HepG2 (cell line): ENCODE results near the gene ETFB. TPM values are rescaled to one million over a fixed set of nuclear protein-coding genes. Genes with fewer than 3 reads are reported as not detected.

ENCODE experiments used
- ATAC-seq: fragments of 200-7000 bp; cut with Tn5 transposase; 3 replicates; pipeline ENCODE4 v1.9.1; 2020; ENCODE audit warnings: mild to moderate bottlenecking, moderate library complexity
- Bru-seq: library from RNA; stranded (reverse); fragments of 400-500 nt; gene quantifications from one replicate; lab custom pipeline; 2021; lab: Mats Ljungman, UMichigan
- BruChase-seq, 2 experiments: library from RNA; stranded (reverse); fragments of 400-500 nt; gene quantifications; one replicate each; lab custom pipeline; 2021; lab: Mats Ljungman, UMichigan
- BruUV-seq: library from RNA; stranded (reverse); fragments of 400-500 nt; replicated peaks from 2 replicates; lab custom pipeline; 2021; lab: Mats Ljungman, UMichigan
- CTCF ChIA-PET: fragments of 300-600 bp; formaldehyde crosslinking; extraction: SDS; loops from one replicate; lab custom pipeline; 2021; ENCODE audit warnings: low total read pairs, inconsistent platforms, low intra/inter-chr PET ratio; lab: Yijun Ruan, JAX
- POLR2A ChIA-PET: fragments of 350-600 bp; sonication (Branson Sonifier 250); formaldehyde crosslinking; loops from one replicate; lab custom pipeline; 2020; ENCODE audit warnings: antibody characterized with exemption, inconsistent platforms; lab: Yijun Ruan, JAX
- DNase-seq: peaks from one replicate; pipeline ENCODE4 v3.0.0-alpha.2; 2015; ENCODE audit warnings: low spot score
- FAIRE-seq: peaks from 3 replicates; lab custom pipeline; 2011; peaks lifted over from hg19 to GRCh38; lab: Jason Lieb, UNC
- H2AFZ ChIP-seq: one replicate; pipeline ENCODE4 v1.6.1; 2011; ENCODE audit warnings: low read length, inconsistent platforms
- H3K27ac ChIP-seq: fragments of 300-600 bp; 3 replicates; pipeline ENCODE4 v1.8.0; 2011; ENCODE audit warnings: mixed run types, mild to moderate bottlenecking, mixed read lengths, low read length, inconsistent platforms; ENCODE audit not compliant: insufficient read depth; ENCODE audit errors: extremely low read length
- H3K27me3 ChIP-seq, 2 experiments: fragments of 200-600 bp in 1 of 2; 2 replicates in 1 of 2; 3 replicates in 1 of 2; pipeline versions ENCODE4 v1.6.0 to v1.8.0; 2011; ENCODE audit warnings: low read length in 2 of 2, mild to moderate bottlenecking in 2 of 2, moderate library complexity in 2 of 2, inconsistent platforms in 1 of 2; ENCODE audit not compliant: insufficient read depth in 2 of 2, control insufficient read depth in 1 of 2
- H3K36me3 ChIP-seq, 2 experiments: fragments of 200-600 bp in 1 of 2; replicated peaks in 1 of 2; 2 replicates in 1 of 2; 3 replicates in 1 of 2; pipeline versions ENCODE4 v1.5.1 to v1.8.0; 2011; ENCODE audit warnings: low read length in 2 of 2, inconsistent platforms in 1 of 2; ENCODE audit not compliant: insufficient read depth in 2 of 2, control insufficient read depth in 1 of 2
- H3K4me1 ChIP-seq: 2 replicates; pipeline ENCODE4 v1.5.1; 2012; ENCODE audit warnings: low read length, inconsistent platforms; ENCODE audit not compliant: insufficient read depth
- H3K4me2 ChIP-seq: 2 replicates; pipeline ENCODE4 v1.6.0; 2011; ENCODE audit warnings: low read depth, low read length, inconsistent platforms
- H3K4me3 ChIP-seq, 3 experiments: fragments of 200-600 bp in 1 of 3; sonication (generic), shearing (Covaris generic) in 1 of 3; replicated peaks in 1 of 3; 2 replicates each; pipeline ENCODE4 v1.5.1; 2011 to 2016; ENCODE audit warnings: low read length in 3 of 3, inconsistent platforms in 2 of 3, low read depth in 2 of 3, mild to moderate bottlenecking in 2 of 3, control low read depth in 1 of 3, mixed read lengths in 1 of 3; ENCODE audit not compliant: insufficient read depth in 1 of 3
- H3K79me2 ChIP-seq: one replicate; pipeline ENCODE4 v1.6.1; 2011; ENCODE audit warnings: low read length, inconsistent platforms; ENCODE audit not compliant: insufficient read depth
- H3K9ac ChIP-seq: 2 replicates; pipeline ENCODE4 v1.6.0; 2011; ENCODE audit warnings: mild to moderate bottlenecking, low read depth, low read length, inconsistent platforms; ENCODE audit not compliant: insufficient read depth
- H3K9me3 ChIP-seq: 2 replicates; pipeline ENCODE4 v1.5.1; 2012; ENCODE audit warnings: mild to moderate bottlenecking, low read length
- H4K20me1 ChIP-seq: 2 replicates; pipeline ENCODE4 v1.6.0; 2011; ENCODE audit warnings: inconsistent platforms, mild to moderate bottlenecking, low read length, moderate library complexity; ENCODE audit not compliant: insufficient read depth
- BRCA1 ChIP-seq: sonication (generic); formaldehyde crosslinking; IDR thresholded peaks from 2 replicates; pipeline ENCODE4 v1.4.0; 2020; ENCODE audit warnings: missing genetic modification reagents
- BRD4 ChIP-seq: sonication (generic); formaldehyde crosslinking; IDR thresholded peaks from 2 replicates; pipeline ENCODE4 v1.4.0; 2020; ENCODE audit warnings: missing genetic modification reagents
- DMAP1 ChIP-seq: IDR thresholded peaks from 2 replicates; pipeline ENCODE4 v1.6.1; 2016
- IKZF4 ChIP-seq: sonication (generic); formaldehyde crosslinking; IDR thresholded peaks from 2 replicates; pipeline ENCODE4 v1.5.1; 2020; ENCODE audit warnings: borderline replicate concordance, mild to moderate bottlenecking, low read depth, missing genetic modification reagents; ENCODE audit errors: not compliant biosample characterization
- NKX3-1 ChIP-seq: sonication (generic); formaldehyde crosslinking; IDR thresholded peaks from 2 replicates; pipeline ENCODE4 v1.5.0; 2020; ENCODE audit warnings: missing genetic modification reagents
- NR2C2 ChIP-seq: sonication (generic); formaldehyde crosslinking; IDR thresholded peaks from 2 replicates; pipeline ENCODE4 v1.4.0; 2020; ENCODE audit warnings: missing genetic modification reagents, mild to moderate bottlenecking, moderate library complexity, borderline replicate concordance
- NR2F6 ChIP-seq, 2 experiments: IDR thresholded peaks; 2 replicates each; pipeline ENCODE4 v1.6.1; 2016; ENCODE audit warnings: antibody characterized with exemption in 1 of 2, mild to moderate bottlenecking in 1 of 2
- POLR2AphosphoS5 ChIP-seq: IDR thresholded peaks from 2 replicates; pipeline ENCODE4 v1.6.1; 2012; ENCODE audit warnings: low read depth, low read length
- RBFOX2 ChIP-seq: fragments of 200-400 bp; formaldehyde crosslinking; IDR thresholded peaks from 2 replicates; pipeline ENCODE4 v1.6.1; 2017; ENCODE audit warnings: low read depth, mild to moderate bottlenecking, low read length
- SATB2 ChIP-seq: sonication (generic); formaldehyde crosslinking; IDR thresholded peaks from 2 replicates; pipeline ENCODE4 v1.5.0; 2020; ENCODE audit warnings: missing genetic modification reagents
- SP1 ChIP-seq, 2 experiments: fragments of 450-650 bp in 1 of 2; sonication (generic) in 1 of 2; formaldehyde crosslinking in 1 of 2; IDR thresholded peaks; 2 replicates each; pipeline versions ENCODE4 v1.4.0 to v1.6.1; 2016 to 2020; ENCODE audit warnings: missing genetic modification reagents in 1 of 2
- TEAD2 ChIP-seq: sonication (generic); formaldehyde crosslinking; IDR thresholded peaks from 2 replicates; pipeline ENCODE4 v1.9.0; 2021; ENCODE audit warnings: missing genetic modification reagents
- ZFP90 ChIP-seq: sonication (generic); formaldehyde crosslinking; IDR thresholded peaks from 2 replicates; pipeline ENCODE4 v1.8.0; 2022; ENCODE audit warnings: missing genetic modification reagents, mild to moderate bottlenecking, inconsistent platforms, borderline replicate concordance
- ZNF121 ChIP-seq: sonication (generic); formaldehyde crosslinking; IDR thresholded peaks from 2 replicates; pipeline ENCODE4 v1.5.0; 2020; ENCODE audit warnings: mild to moderate bottlenecking, missing genetic modification reagents
- ZNF503 ChIP-seq: sonication (generic); formaldehyde crosslinking; IDR thresholded peaks from 2 replicates; pipeline ENCODE4 v1.4.0; 2020; ENCODE audit warnings: missing genetic modification reagents
- ZNF615 ChIP-seq: sonication (generic); formaldehyde crosslinking; IDR thresholded peaks from 2 replicates; pipeline ENCODE4 v1.5.0; 2020; ENCODE audit warnings: mild to moderate bottlenecking, missing genetic modification reagents, borderline replicate concordance
- ZSCAN22 ChIP-seq: sonication (generic); formaldehyde crosslinking; IDR thresholded peaks from 2 replicates; pipeline ENCODE4 v1.4.0; 2020; ENCODE audit warnings: mild to moderate bottlenecking, missing genetic modification reagents
- WGBS: methylation state at CpG from one replicate; pipeline ENCODE4 v1.1.6; 2017; ENCODE audit warnings: low lambda C conversion rate; 5-methylcytosine and 5-hydroxymethylcytosine counted together
- in situ Hi-C: cut with HindIII; loops from 2 replicates; pipeline ENCODE4 v1.10.0; 2017; ENCODE audit warnings: low pct_unique_long_range_greater_than_20kb; ENCODE audit not compliant: extremely low pct_ligation_motif_present
- intact Hi-C: fragments of 100-400 bp; cut with micrococcal nuclease; formaldehyde crosslinking; loops from one replicate; pipeline ENCODE4 v1.10.0; 2022; ENCODE audit not compliant: unreplicated experiment
- long read RNA-seq, 2 experiments: library from RNA in 1 of 2; library from polyadenylated mRNA in 1 of 2; stranded (forward) in 1 of 2; unstranded in 1 of 2; transcript quantifications; one replicate each; pipeline ENCODE4 v2.0.0, GENCODE V29; 2019 to 2022
- polyA minus RNA-seq, 3 experiments: library from RNA; depleted of rRNA, polyadenylated mRNA; stranded (reverse); fragments of >200 nt; gene quantifications; 2 replicates each; pipeline ENCODE4 v1.2.3, GENCODE V29; 2011; ENCODE audit warnings: low replicate concordance in 1 of 3
- polyA plus RNA-seq, 8 experiments: library from polyadenylated mRNA; depleted of rRNA in 3 of 8; stranded (reverse) in 7 of 8; unstranded in 1 of 8; fragments of >200 nt; fragmentation: Illumina TruSeq in 4 of 8; extraction: Trizol in 4 of 8; gene quantifications; 2 replicates each; pipeline versions ENCODE4 v1.2.1 to v1.2.3, GENCODE V29; 2011 to 2016; ENCODE audit warnings: low read depth in 4 of 8, missing spikeins in 1 of 8, mixed read lengths in 1 of 8; ENCODE audit not compliant: insufficient read depth in 1 of 8
- total RNA-seq, 5 experiments: library from RNA; depleted of rRNA; stranded (reverse); fragments of >200 nt; fragmentation: Illumina TruSeq; extraction: Trizol; gene quantifications; 2 replicates each; pipeline ENCODE4 v1.2.3, GENCODE V29; 2016; ENCODE audit warnings: low read depth in 1 of 5

The ETFB gene
- total RNA-seq (2016; rRNA removed; fragmentation: Illumina TruSeq; extraction: Trizol) = 678 and 853 TPM in 2 replicates
- total RNA-seq (2016; cell fraction: cytosol; rRNA removed; fragmentation: Illumina TruSeq; extraction: Trizol; ENCODE audit: low read depth) = 187 and 190 TPM in 2 replicates
- total RNA-seq (2016; cell fraction: insoluble cytoplasmic fraction; rRNA removed; fragmentation: Illumina TruSeq; extraction: Trizol) = 701 and 868 TPM in 2 replicates
- total RNA-seq (2016; cell fraction: membrane; rRNA removed; fragmentation: Illumina TruSeq; extraction: Trizol) = 206 and 231 TPM in 2 replicates
- total RNA-seq (2016; cell fraction: nucleus; rRNA removed; fragmentation: Illumina TruSeq; extraction: Trizol) = 228 and 251 TPM in 2 replicates
- 1,171 and 1,314 TPM in 2 replicates for polyA plus RNA-seq (2011; rRNA removed)
- polyA plus RNA-seq (2011; cell fraction: cytosol; rRNA removed) = 1,380 and 2,015 TPM in 2 replicates
- polyA plus RNA-seq (2011; cell fraction: nucleus; rRNA removed) = 550 and 597 TPM in 2 replicates
- 654 and 683 TPM in 2 replicates for polyA plus RNA-seq (2012)
- 206 and 220 TPM in 2 replicates for polyA plus RNA-seq (2016; cell fraction: cytosol; fragmentation: Illumina TruSeq; extraction: Trizol; ENCODE audit: low read depth)
- 802 and 838 TPM in 2 replicates for polyA plus RNA-seq (2016; cell fraction: insoluble cytoplasmic fraction; fragmentation: Illumina TruSeq; extraction: Trizol; ENCODE audit: low read depth)
- polyA plus RNA-seq (2016; cell fraction: membrane; fragmentation: Illumina TruSeq; extraction: Trizol; ENCODE audit: low read depth) = 172 and 183 TPM in 2 replicates
- 373 and 382 TPM in 2 replicates for polyA plus RNA-seq (2016; cell fraction: nucleus; fragmentation: Illumina TruSeq; extraction: Trizol; ENCODE audit: insufficient read depth, low read depth)
- 108 and 610 TPM in 2 replicates for polyA minus RNA-seq (2011; rRNA and poly(A)+ RNA removed; ENCODE audit: low replicate concordance)
- 250 and 276 TPM in 2 replicates for polyA minus RNA-seq (2011; cell fraction: cytosol; rRNA and poly(A)+ RNA removed)
- 141 and 147 TPM in 2 replicates for polyA minus RNA-seq (2011; cell fraction: nucleus; rRNA and poly(A)+ RNA removed)
- percentile 95 among the genes with signal in this experiment for Bru-seq, nascent RNA
- percentile 96 among the genes with signal in this experiment for BruChase-seq, experiment 1, labeled RNA remaining after a 6-hour chase
- BruChase-seq, experiment 2, labeled RNA remaining after a 2-hour chase = percentile 93 among the genes with signal in this experiment
- long read RNA-seq, experiment 1, transcript ETFB-202 (5 exons, 3,551 nt) = major isoform, 1,315 of 1,739 reads
- long read RNA-seq, experiment 1, transcript ETFB-201 (6 exons, 900 nt) = minor isoform, 264 of 1,739 reads
- long read RNA-seq, experiment 1, partial matches to known transcripts = 126 of 1,739 reads
- long read RNA-seq, experiment 1, other reads (novel, unspliced or antisense) = 33 of 1,739 reads
- long read RNA-seq, experiment 2, transcript ETFB-202 (5 exons, 3,551 nt) = major isoform, 1,298 of 1,884 reads
- long read RNA-seq, experiment 2, transcript ETFB-201 (6 exons, 900 nt) = minor isoform, 220 of 1,884 reads
- long read RNA-seq, experiment 2, partial matches to known transcripts = 287 of 1,884 reads
- long read RNA-seq, experiment 2, other reads (novel, unspliced or antisense) = 79 of 1,884 reads

- Histone ChIP-seq H2AFZ (no peak within 1 kb of the TSS), H3K9ac (peak within 1 kb of the TSS; percentile 100), H3K4me2 (peak within 1 kb of the TSS; percentile 100), H3K27ac (peak within 1 kb of the TSS; percentile 100), H3K9me3 (no peaks in the 10 kb centered on the region), H3K4me3 (peak within 1 kb of the TSS; percentile 80 to 94 (median 94)), H4K20me1 (no peaks in the 10 kb centered on the region), H3K36me3 (no peaks in the 10 kb centered on the region), H3K4me1 (peaks cover 55% of the 10 kb centered on the region), H3K27me3 (peaks cover 0 to 7% of the 10 kb centered on the region in 2 experiments; a peak in 2 of 5 replicates), H3K79me2 (peaks cover 40% of the 10 kb centered on the region)
- FAIRE-seq (no peak), DNase-seq (no peak), ATAC-seq (no peak)
- TSS peak; percentile 87 for BruUV-seq
- intact Hi-C loops (no loop called here), in situ Hi-C loops (no loop called here)
- WGBS = under 1% methylated on average over 16 of the region's 27 CpGs
- CTCF ChIA-PET = no interaction called here
- POLR2A ChIA-PET = interaction anchor here (0.6 to 7.8 kb wide), 12 partner anchors 10 to 855 kb away, joined by 3 to 309 read pairs (median 6); partner anchors contain the start of genes C19orf84, LIM2 and VSIG10L
- TF ChIP-seq BRD4 (0 out of 2 replicates have a peak, but pooled peaks have one; percentile 29), ZNF615 (CRISPR knock-in tag) (peak; percentile 13; the same call in 1 of the 2 replicates), POLR2AphosphoS5 (peak; percentile 15; the same call in 1 of the 2 replicates), ZNF121 (CRISPR knock-in tag) (no peak), NR2C2 (peak; percentile 52; the same call in 1 of the 2 replicates), ZFP90 (peak; percentile 66), DMAP1 (peak; percentile 8; the same call in 1 of the 2 replicates), NKX3-1 (peak; percentile 33; the same call in 1 of the 2 replicates), ZNF503 (no peak; the same call in 1 of the 2 replicates), SATB2 (CRISPR knock-in tag) (0 out of 2 replicates have a peak, but pooled peaks have one; percentile 15), NR2F6 (IDR thresholded peaks at IDR 0.05) (peak; percentile 2; the same call in 1 of the 2 replicates), NR2F6 (CRISPR knock-in tag; IDR thresholded peaks at IDR 0.05) (0 out of 2 replicates have a peak, but pooled peaks have one; percentile 15), TEAD2 (CRISPR knock-in tag) (0 out of 2 replicates have a peak, but pooled peaks have one; percentile 17), BRCA1 (CRISPR knock-in tag) (0 out of 2 replicates have a peak, but pooled peaks have one; percentile 75), SP1 (IDR thresholded peaks at IDR 0.05) (no peak), SP1 (CRISPR knock-in tag; IDR thresholded peaks at IDR 0.05) (no peak), ZSCAN22 (no peak; the same call in 1 of the 2 replicates), RBFOX2 (peak; percentile 78), IKZF4 (CRISPR knock-in tag) (peak; percentile 10)
Measured at GRCh38 chr19:51365965-51366388, at the start of gene ETFB. ETFB (minus strand) TSS chr19:51366388; CDS start chr19:51366326, 62 bp downstream.
